Measurements from ENCODE around the gene ETFA.

The ETFA gene

GRCh38 chr15:76258460-76258859, 52.8 kb downstream of the ETFA start:
- Histone ChIP-seq H3K27ac (ENCODE audit: low read depth, low read length) (no peak overlapping the region), H3K27me3 (ENCODE audit: control insufficient read depth in 1 of 2, insufficient read depth in 2 of 2, low read length in 2 of 2) (no peaks in the 10 kb centered on the region), H3K4me3 (ENCODE audit: low read depth in 1 of 2, low read length in 2 of 2) (no peak overlapping the region), H3K4me1 (ENCODE audit: control insufficient read depth in 1 of 2, insufficient read depth in 2 of 2, low read length in 2 of 2) (no peaks in the 10 kb centered on the region), H3K36me3 (ENCODE audit: control insufficient read depth in 1 of 2, insufficient read depth in 2 of 2, low read length in 2 of 2) (peaks cover 21 to 55% of the 10 kb centered on the region in 2 donors), H3K9me3 (ENCODE audit: control insufficient read depth in 1 of 2, low read length in 2 of 2) (peaks cover 9 to 10% of the 10 kb centered on the region in 2 donors), H3K9ac (ENCODE audit: low read depth in 1 of 2, low read length in 2 of 2) (no peak overlapping the region)

DNA sequence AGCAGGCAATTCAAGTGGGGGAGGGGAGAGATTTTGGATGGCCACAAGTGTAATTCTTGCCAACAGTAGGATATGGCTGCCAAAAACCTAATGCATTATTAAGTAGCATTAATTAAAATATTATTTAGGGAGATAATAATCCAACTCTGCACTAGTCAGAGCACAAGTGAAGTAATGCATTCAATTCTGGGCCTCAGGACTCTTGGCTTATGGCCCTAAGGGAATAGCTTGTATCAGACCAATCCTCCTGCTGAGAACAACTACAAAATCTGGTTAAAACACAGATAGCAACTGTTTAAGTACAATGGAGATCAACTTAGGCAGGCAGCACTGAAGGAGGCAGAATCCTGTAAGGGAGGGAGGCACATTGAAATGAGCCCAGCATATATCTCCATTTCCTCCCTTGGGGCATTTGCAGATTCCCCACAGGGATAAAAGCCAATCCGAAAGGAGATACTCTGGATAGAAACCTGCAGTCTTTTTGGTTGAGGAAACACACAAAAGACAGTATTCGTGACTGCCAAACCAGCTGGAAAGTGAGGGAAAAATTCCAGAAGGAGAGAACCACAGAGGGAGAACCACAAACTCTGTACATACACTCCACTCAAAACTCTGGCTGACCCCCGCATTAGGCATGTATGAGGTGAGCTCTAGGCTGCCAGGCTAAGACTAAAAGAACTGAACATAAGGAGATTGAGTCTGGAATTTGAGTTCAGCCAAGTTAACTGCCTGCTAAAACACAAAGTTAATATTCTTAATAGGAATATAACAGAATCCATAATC, 57.4 kb downstream of the ETFA start:
- no peak overlapping the region for H3K4me3 ChIP-seq (ENCODE audit: low read depth in 1 of 2, low read length in 2 of 2)
- H3K27me3 ChIP-seq (ENCODE audit: control insufficient read depth in 1 of 2, insufficient read depth in 2 of 2, low read length in 2 of 2): no peaks in the 10 kb centered on the region
- H3K9ac ChIP-seq (ENCODE audit: low read depth in 1 of 2, low read length in 2 of 2): no peak overlapping the region
- peaks cover 0 to 2% of the 10 kb centered on the region in 2 donors for H3K9me3 ChIP-seq (ENCODE audit: control insufficient read depth in 1 of 2, low read length in 2 of 2)
- H3K36me3 ChIP-seq (ENCODE audit: control insufficient read depth in 1 of 2, insufficient read depth in 2 of 2, low read length in 2 of 2): peaks cover 6 to 11% of the 10 kb centered on the region in 2 donors
- H3K27ac ChIP-seq (ENCODE audit: low read depth, low read length): no peak overlapping the region
- no peaks in the 10 kb centered on the region for H3K4me1 ChIP-seq (ENCODE audit: control insufficient read depth in 1 of 2, insufficient read depth in 2 of 2, low read length in 2 of 2)

- Histone ChIP-seq H3K9me3 (ENCODE audit: control insufficient read depth in 1 of 2, low read length in 2 of 2) (no peaks in the 10 kb centered on the region), H3K27ac (ENCODE audit: low read depth, low read length) (no peak overlapping the region), H3K9ac (ENCODE audit: low read depth in 1 of 2, low read length in 2 of 2) (no peak overlapping the region)
Measured at GRCh38 chr15:76252249-76252648, 59.0 kb downstream of the ETFA start.

DNA sequence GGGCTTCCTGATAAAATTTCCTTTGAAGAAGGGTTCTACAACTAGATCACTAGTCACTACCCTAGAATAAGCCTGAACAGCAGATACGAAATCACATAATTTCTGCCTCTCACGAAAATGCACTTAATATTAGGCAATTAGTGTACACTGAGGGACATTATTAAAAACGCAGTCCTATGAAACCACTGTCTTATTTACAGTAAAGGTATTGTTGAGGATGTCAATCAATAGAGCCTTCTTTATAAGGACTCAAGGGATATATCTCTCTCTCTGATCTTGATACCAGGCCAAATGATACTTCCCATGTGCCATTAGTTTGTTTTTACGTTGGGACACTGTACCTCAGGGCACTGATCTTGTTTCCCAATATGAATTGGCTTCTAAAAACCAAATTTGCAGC, 59.6 kb downstream of the ETFA start:
- Histone ChIP-seq H3K4me1 (ENCODE audit: control insufficient read depth in 1 of 2, insufficient read depth in 2 of 2, low read length in 2 of 2) (no peaks in the 10 kb centered on the region), H3K27me3 (ENCODE audit: control insufficient read depth in 1 of 2, insufficient read depth in 2 of 2, low read length in 2 of 2) (no peaks in the 10 kb centered on the region), H3K9me3 (ENCODE audit: control insufficient read depth in 1 of 2, low read length in 2 of 2) (no peaks in the 10 kb centered on the region), H3K36me3 (ENCODE audit: control insufficient read depth in 1 of 2, insufficient read depth in 2 of 2, low read length in 2 of 2) (peaks cover 0 to 3% of the 10 kb centered on the region in 2 donors), H3K9ac (ENCODE audit: low read depth in 1 of 2, low read length in 2 of 2) (no peak overlapping the region), H3K27ac (ENCODE audit: low read depth, low read length) (no peak overlapping the region), H3K4me3 (ENCODE audit: low read depth in 1 of 2, low read length in 2 of 2) (no peak overlapping the region)

More at GRCh38 chr15:76252249-76252648, 59.0 kb downstream of the ETFA start:
- H3K36me3 ChIP-seq (ENCODE audit: control insufficient read depth in 1 of 2, insufficient read depth in 2 of 2, low read length in 2 of 2): peaks cover 0 to 3% of the 10 kb centered on the region in 2 donors
- no peaks in the 10 kb centered on the region for H3K4me1 ChIP-seq (ENCODE audit: control insufficient read depth in 1 of 2, insufficient read depth in 2 of 2, low read length in 2 of 2)
- H3K4me3 ChIP-seq (ENCODE audit: low read depth in 1 of 2, low read length in 2 of 2): no peak overlapping the region
- H3K27me3 ChIP-seq (ENCODE audit: control insufficient read depth in 1 of 2, insufficient read depth in 2 of 2, low read length in 2 of 2): no peaks in the 10 kb centered on the region

DNA sequence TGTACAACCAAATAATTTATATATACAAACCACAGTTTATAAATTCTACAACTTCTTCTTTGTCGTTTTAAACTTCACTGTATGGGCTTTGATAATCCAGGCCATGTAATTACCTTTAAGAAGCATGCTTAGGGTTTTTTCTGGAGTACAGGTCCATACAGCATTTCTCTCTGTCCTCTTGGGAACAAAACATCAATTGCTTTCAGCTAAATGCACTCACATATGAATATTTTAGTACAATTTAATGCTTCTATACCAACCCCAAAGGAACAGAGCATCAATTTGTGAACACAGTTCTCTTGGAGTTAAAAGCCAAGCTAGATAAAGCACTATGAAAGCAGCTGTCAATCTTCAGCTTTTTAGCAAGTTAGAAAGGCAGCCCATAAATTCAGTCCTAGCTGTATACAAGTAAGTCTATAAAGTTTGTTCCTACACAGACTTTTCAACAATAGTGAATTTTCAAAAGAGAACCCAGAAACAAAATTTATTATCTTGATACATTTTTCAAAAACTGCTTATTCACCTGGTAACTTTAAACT, 66.1 kb downstream of the ETFA start:
- Histone ChIP-seq H3K36me3 (ENCODE audit: control insufficient read depth in 1 of 2, insufficient read depth in 2 of 2, low read length in 2 of 2) (peaks cover 0 to 5% of the 10 kb centered on the region in 2 donors), H3K27ac (ENCODE audit: low read depth, low read length) (no peak overlapping the region), H3K4me3 (ENCODE audit: low read depth in 1 of 2, low read length in 2 of 2) (no peak overlapping the region), H3K27me3 (ENCODE audit: control insufficient read depth in 1 of 2, insufficient read depth in 2 of 2, low read length in 2 of 2) (no peaks in the 10 kb centered on the region), H3K9me3 (ENCODE audit: control insufficient read depth in 1 of 2, low read length in 2 of 2) (no peaks in the 10 kb centered on the region), H3K9ac (ENCODE audit: low read depth in 1 of 2, low read length in 2 of 2) (no peak overlapping the region), H3K4me1 (ENCODE audit: control insufficient read depth in 1 of 2, insufficient read depth in 2 of 2, low read length in 2 of 2) (no peaks in the 10 kb centered on the region)

DNA sequence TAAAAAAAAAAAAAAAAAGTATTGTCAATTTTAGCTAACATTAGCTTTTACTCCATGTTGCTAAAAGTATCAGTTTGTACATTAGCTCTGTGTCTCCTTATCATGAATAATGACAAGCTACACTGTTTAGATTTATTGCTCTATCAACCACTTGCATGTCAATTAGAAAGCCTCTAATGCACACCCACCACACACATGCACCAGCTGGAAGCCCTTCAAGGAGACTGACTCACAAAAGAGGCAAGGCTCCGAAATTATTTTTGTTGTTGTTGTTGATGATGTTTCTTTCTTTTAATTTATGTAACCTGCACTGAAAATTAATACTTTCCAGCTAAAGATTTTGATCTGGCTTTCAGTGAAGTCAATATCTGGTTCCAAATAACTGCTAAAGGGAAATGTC, 71.5 kb downstream of the ETFA start:
- Histone ChIP-seq H3K9ac (ENCODE audit: low read depth in 1 of 2, low read length in 2 of 2) (no peak overlapping the region), H3K27me3 (ENCODE audit: control insufficient read depth in 1 of 2, insufficient read depth in 2 of 2, low read length in 2 of 2) (no peaks in the 10 kb centered on the region), H3K9me3 (ENCODE audit: control insufficient read depth in 1 of 2, low read length in 2 of 2) (no peaks in the 10 kb centered on the region), H3K4me3 (ENCODE audit: low read depth in 1 of 2, low read length in 2 of 2) (no peak overlapping the region), H3K27ac (ENCODE audit: low read depth, low read length) (no peak overlapping the region), H3K4me1 (ENCODE audit: control insufficient read depth in 1 of 2, insufficient read depth in 2 of 2, low read length in 2 of 2) (peaks cover 2 to 4% of the 10 kb centered on the region in 2 donors), H3K36me3 (ENCODE audit: control insufficient read depth in 1 of 2, insufficient read depth in 2 of 2, low read length in 2 of 2) (peaks cover 0 to 5% of the 10 kb centered on the region in 2 donors)

- H3K9me3 ChIP-seq (ENCODE audit: control insufficient read depth in 1 of 2, low read length in 2 of 2): no peaks in the 10 kb centered on the region
- no peak overlapping the region for H3K27ac ChIP-seq (ENCODE audit: low read depth, low read length)
- peaks cover 4 to 6% of the 10 kb centered on the region in 2 donors for H3K4me1 ChIP-seq (ENCODE audit: control insufficient read depth in 1 of 2, insufficient read depth in 2 of 2, low read length in 2 of 2)
- no peaks in the 10 kb centered on the region for H3K27me3 ChIP-seq (ENCODE audit: control insufficient read depth in 1 of 2, insufficient read depth in 2 of 2, low read length in 2 of 2)
- H3K36me3 ChIP-seq (ENCODE audit: control insufficient read depth in 1 of 2, insufficient read depth in 2 of 2, low read length in 2 of 2): no peaks in the 10 kb centered on the region
- no peak overlapping the region for H3K4me3 ChIP-seq (ENCODE audit: low read depth in 1 of 2, low read length in 2 of 2)
- no peak overlapping the region for H3K9ac ChIP-seq (ENCODE audit: low read depth in 1 of 2, low read length in 2 of 2)
Measured at GRCh38 chr15:76236350-76236749, 74.9 kb downstream of the ETFA start.

- Histone ChIP-seq H3K9ac (ENCODE audit: low read depth in 1 of 2, low read length in 2 of 2) (no peak overlapping the region), H3K27ac (ENCODE audit: low read depth, low read length) (no peak overlapping the region), H3K36me3 (ENCODE audit: control insufficient read depth in 1 of 2, insufficient read depth in 2 of 2, low read length in 2 of 2) (peaks cover 0 to 7% of the 10 kb centered on the region in 2 donors), H3K27me3 (ENCODE audit: control insufficient read depth in 1 of 2, insufficient read depth in 2 of 2, low read length in 2 of 2) (no peaks in the 10 kb centered on the region), H3K4me1 (ENCODE audit: control insufficient read depth in 1 of 2, insufficient read depth in 2 of 2, low read length in 2 of 2) (peaks cover 4 to 6% of the 10 kb centered on the region in 2 donors), H3K9me3 (ENCODE audit: control insufficient read depth in 1 of 2, low read length in 2 of 2) (no peaks in the 10 kb centered on the region), H3K4me3 (ENCODE audit: low read depth in 1 of 2, low read length in 2 of 2) (no peak overlapping the region)
Measured at GRCh38 chr15:76235186-76235826, 76.0 kb downstream of the ETFA start.

DNA sequence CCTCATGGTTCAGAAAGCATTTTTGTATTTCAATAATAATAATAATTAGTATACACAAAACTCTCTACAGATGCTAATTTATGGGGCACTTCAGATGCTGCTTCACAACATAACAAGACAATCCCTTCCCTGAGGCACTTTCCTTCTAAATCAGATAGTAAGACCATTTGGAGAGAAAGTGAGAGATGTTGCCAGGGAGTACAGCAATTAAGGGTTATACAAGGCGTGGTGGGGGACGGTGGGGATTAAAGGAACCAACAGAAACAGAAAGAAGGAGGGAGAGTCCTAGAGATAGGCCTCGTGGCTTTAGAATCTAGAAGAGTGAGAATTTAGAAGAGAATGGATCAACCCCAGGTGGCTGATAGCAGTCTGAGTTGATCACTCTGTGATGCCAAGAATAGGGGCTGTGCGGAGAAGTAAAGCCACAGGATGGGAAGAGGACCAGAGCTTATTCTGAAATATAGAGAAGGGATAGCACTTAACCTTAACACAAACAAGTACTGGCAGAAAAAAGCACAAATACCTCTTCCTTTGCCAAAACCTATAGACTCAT, 76.9 kb downstream of the ETFA start:
- H3K4me1 ChIP-seq (ENCODE audit: control insufficient read depth in 1 of 2, insufficient read depth in 2 of 2, low read length in 2 of 2): peaks cover 4 to 6% of the 10 kb centered on the region in 2 donors
- no peak overlapping the region for H3K4me3 ChIP-seq (ENCODE audit: low read depth in 1 of 2, low read length in 2 of 2)
- no peaks in the 10 kb centered on the region for H3K9me3 ChIP-seq (ENCODE audit: control insufficient read depth in 1 of 2, low read length in 2 of 2)
- no peak overlapping the region for H3K27ac ChIP-seq (ENCODE audit: low read depth, low read length)
- H3K9ac ChIP-seq (ENCODE audit: low read depth in 1 of 2, low read length in 2 of 2): no peak overlapping the region
- no peaks in the 10 kb centered on the region for H3K27me3 ChIP-seq (ENCODE audit: control insufficient read depth in 1 of 2, insufficient read depth in 2 of 2, low read length in 2 of 2)
- H3K36me3 ChIP-seq (ENCODE audit: control insufficient read depth in 1 of 2, insufficient read depth in 2 of 2, low read length in 2 of 2): peaks cover 0 to 9% of the 10 kb centered on the region in 2 donors

- Histone ChIP-seq H3K4me3 (ENCODE audit: low read depth in 1 of 2, low read length in 2 of 2) (no peak overlapping the region), H3K27me3 (ENCODE audit: control insufficient read depth in 1 of 2, insufficient read depth in 2 of 2, low read length in 2 of 2) (no peaks in the 10 kb centered on the region), H3K4me1 (ENCODE audit: control insufficient read depth in 1 of 2, insufficient read depth in 2 of 2, low read length in 2 of 2) (peaks cover 4 to 6% of the 10 kb centered on the region in 2 donors), H3K27ac (ENCODE audit: low read depth, low read length) (no peak overlapping the region), H3K9me3 (ENCODE audit: control insufficient read depth in 1 of 2, low read length in 2 of 2) (no peaks in the 10 kb centered on the region), H3K9ac (ENCODE audit: low read depth in 1 of 2, low read length in 2 of 2) (no peak overlapping the region), H3K36me3 (ENCODE audit: control insufficient read depth in 1 of 2, insufficient read depth in 2 of 2, low read length in 2 of 2) (peaks cover 0 to 14% of the 10 kb centered on the region in 2 donors)
Measured at GRCh38 chr15:76233921-76234320, 77.3 kb downstream of the ETFA start.

All from duodenal mucosa (tissue), 2 donors.